GM12878 (cell line): ENCODE results near the gene YDJC. TPM values are rescaled to one million over a fixed set of nuclear protein-coding genes. Genes with fewer than 3 reads are reported as not detected.
A peak's percentile ranks its signal among the peaks of the same experiment; 100 is the strongest.

ENCODE experiments used
- ATAC-seq: fragments of 200-7000 bp; cut with Tn5 transposase; 3 replicates; pipeline ENCODE4 v1.9.1; 2020; ENCODE audit warnings: mild to moderate bottlenecking, moderate library complexity
- BruUV-seq: library from RNA; stranded (reverse); fragments of 400-500 nt; replicated peaks from 2 replicates; lab custom pipeline; 2021; lab: Mats Ljungman, UMichigan
- CTCF ChIA-PET: fragments of 300-600 bp; sonication (Branson Sonifier 250); formaldehyde crosslinking; extraction: SDS; loops from one replicate; lab custom pipeline; 2021; ENCODE audit warnings: inconsistent platforms; lab: Yijun Ruan, JAX
- POLR2A ChIA-PET: fragments of 350-600 bp; formaldehyde crosslinking; extraction: SDS; loops from one replicate; lab custom pipeline; 2021; ENCODE audit warnings: inconsistent platforms; lab: Charles Lee
- RAD21 ChIA-PET: fragments of 300-600 bp; sonication (Branson Sonifier 250); formaldehyde crosslinking; loops from one replicate; lab custom pipeline; 2023; ENCODE audit warnings: antibody characterized with exemption; ENCODE audit not compliant: unreplicated experiment; lab: Charles Lee
- SMC1A ChIA-PET: fragments of 300-600 bp; sonication (Branson Sonifier 250); formaldehyde crosslinking; loops from one replicate; lab custom pipeline; 2023; ENCODE audit not compliant: unreplicated experiment, uncharacterized antibody; lab: Charles Lee
- DNase-seq: peaks from one replicate; pipeline ENCODE4 v3.0.0-alpha.2; 2011; ENCODE audit warnings: low read depth, low spot score
- FAIRE-seq: peaks from 3 replicates; lab custom pipeline; 2011; peaks lifted over from hg19 to GRCh38; lab: Jason Lieb, UNC
- H2AFZ ChIP-seq: 2 replicates; pipeline ENCODE4 v1.6.0; 2011; ENCODE audit warnings: low read depth, low read length, control low read depth; ENCODE audit not compliant: control insufficient read depth
- H3K27ac ChIP-seq: 2 replicates; pipeline ENCODE4 v1.5.1; 2011; ENCODE audit warnings: control low read depth; ENCODE audit not compliant: control insufficient read depth, insufficient read depth
- H3K27me3 ChIP-seq, 2 experiments: replicated peaks in 1 of 2; 2 replicates each; pipeline versions ENCODE4 v1.6.0 to v1.6.1; 2011; ENCODE audit warnings: low read length in 1 of 2; ENCODE audit not compliant: control insufficient read depth in 2 of 2, insufficient read depth in 2 of 2
- H3K36me3 ChIP-seq, 2 experiments: 2 replicates each; pipeline ENCODE4 v1.5.1; 2011; ENCODE audit warnings: low read length in 1 of 2; ENCODE audit not compliant: control insufficient read depth in 2 of 2, insufficient read depth in 2 of 2
- H3K4me1 ChIP-seq: 2 replicates; pipeline ENCODE4 v1.6.1; 2011; ENCODE audit warnings: mild to moderate bottlenecking, low read length, moderate library complexity, mixed read lengths; ENCODE audit not compliant: control insufficient read depth, insufficient read depth
- H3K4me2 ChIP-seq: 2 replicates; pipeline ENCODE4 v1.6.0; 2011; ENCODE audit warnings: control low read depth; ENCODE audit not compliant: control insufficient read depth, insufficient read depth
- H3K4me3 ChIP-seq: fragments of 200-600 bp; sonication (generic); 2 replicates; pipeline ENCODE4 v1.5.1; 2016
- H3K79me2 ChIP-seq: 2 replicates; pipeline ENCODE4 v1.6.0; 2011; ENCODE audit warnings: low read length; ENCODE audit not compliant: control insufficient read depth, insufficient read depth
- H3K9ac ChIP-seq: 2 replicates; pipeline ENCODE4 v1.8.0; 2011; ENCODE audit warnings: low read length, control low read depth, mixed read lengths; ENCODE audit not compliant: control insufficient read depth, insufficient read depth
- H3K9me3 ChIP-seq: replicated peaks from 3 replicates; pipeline ENCODE4 v1.5.1; 2011; ENCODE audit warnings: mild to moderate bottlenecking, low read length; ENCODE audit not compliant: control insufficient read depth, insufficient read depth
- H4K20me1 ChIP-seq: 2 replicates; pipeline ENCODE4 v1.6.0; 2011; ENCODE audit not compliant: control insufficient read depth, insufficient read depth
- ATF7 ChIP-seq: fragments of 450-650 bp; IDR thresholded peaks from 2 replicates; pipeline ENCODE4 v1.6.1; 2016; ENCODE audit warnings: low read depth, mild to moderate bottlenecking
- BCL3 ChIP-seq: IDR thresholded peaks from 2 replicates; pipeline ENCODE4 v1.6.1; 2011; ENCODE audit warnings: borderline replicate concordance, low read depth, mild to moderate bottlenecking, moderate library complexity, low read length; ENCODE audit not compliant: insufficient read depth, poor library complexity, severe bottlenecking
- BHLHE40 ChIP-seq, 2 experiments: fragments of 450-650 bp in 1 of 2; IDR thresholded peaks; 2 replicates each; pipeline ENCODE4 v1.6.1; 2011 to 2017; ENCODE audit warnings: low read depth in 2 of 2, borderline replicate concordance in 1 of 2, improper control_type of control experiment in 1 of 2, low read length in 1 of 2, mild to moderate bottlenecking in 1 of 2
- CBX3 ChIP-seq: fragments of 200-600 bp; sonication (generic); IDR thresholded peaks from 2 replicates; pipeline ENCODE4 v1.6.1; 2016; ENCODE audit warnings: low read depth, borderline replicate concordance
- CTCF ChIP-seq, 3 experiments: IDR thresholded peaks in 2 of 3; conservative IDR thresholded peaks in 1 of 3; 2 replicates each; pipeline ENCODE4 v1.5.1; 2011; ENCODE audit warnings: low read depth in 3 of 3, low read length in 3 of 3, mild to moderate bottlenecking in 3 of 3, control low read depth in 2 of 3, moderate library complexity in 2 of 3, inconsistent platforms in 1 of 3, mixed read lengths in 1 of 3; ENCODE audit not compliant: control insufficient read depth in 2 of 3, insufficient read depth in 1 of 3; ENCODE audit errors: extremely low read depth in 1 of 3
- EED ChIP-seq: sonication (generic); IDR thresholded peaks from 2 replicates; pipeline ENCODE4 v1.6.1; 2016; ENCODE audit warnings: antibody characterized with exemption, low read depth
- EZH2 ChIP-seq: IDR thresholded peaks from 2 replicates; pipeline ENCODE4 v1.6.1; 2012; ENCODE audit warnings: low read depth, mild to moderate bottlenecking, control low read depth, inconsistent platforms, low read length, borderline replicate concordance; ENCODE audit not compliant: control insufficient read depth
- GATAD2B ChIP-seq: fragments of 450-650 bp; conservative IDR thresholded peaks from 2 replicates; pipeline ENCODE4 v1.6.1; 2017; ENCODE audit warnings: low read depth, mild to moderate bottlenecking, moderate library complexity
- IKZF2 ChIP-seq, 2 experiments: fragments of 450-650 bp; IDR thresholded peaks; 2 replicates each; pipeline ENCODE4 v1.6.1; 2017; ENCODE audit warnings: mild to moderate bottlenecking in 2 of 2, moderate library complexity in 2 of 2
- MEF2B ChIP-seq: fragments of 450-650 bp; IDR thresholded peaks from 2 replicates; pipeline ENCODE4 v1.6.1; 2018; ENCODE audit warnings: mild to moderate bottlenecking, moderate library complexity; ENCODE audit not compliant: partially characterized antibody, poor library complexity, severe bottlenecking
- MYC ChIP-seq: IDR thresholded peaks from 2 replicates; pipeline ENCODE4 v1.6.1; 2011; ENCODE audit warnings: mild to moderate bottlenecking, low read length, moderate library complexity, inconsistent platforms; ENCODE audit not compliant: insufficient read depth, insufficient replicate concordance, insufficient read length, severe bottlenecking
- NBN ChIP-seq: fragments of 450-650 bp; IDR thresholded peaks from 2 replicates; pipeline ENCODE4 v1.6.1; 2016
- NRF1 ChIP-seq: conservative IDR thresholded peaks from 2 replicates; pipeline ENCODE4 v1.6.1; 2011; ENCODE audit warnings: mild to moderate bottlenecking, low read depth, low read length, improper control_type of control experiment
- RAD21 ChIP-seq: IDR thresholded peaks from 2 replicates; pipeline ENCODE4 v1.6.1; 2011; ENCODE audit warnings: mild to moderate bottlenecking, low read depth, low read length, moderate library complexity; ENCODE audit not compliant: insufficient read depth
- RELA ChIP-seq: fragments of 450-650 bp; IDR thresholded peaks from 2 replicates; pipeline ENCODE4 v1.8.0; 2014; ENCODE audit warnings: borderline replicate concordance; ENCODE audit not compliant: partially characterized antibody
- SMARCA5 ChIP-seq: fragments of 450-650 bp; IDR thresholded peaks from 2 replicates; pipeline ENCODE4 v1.6.1; 2017; ENCODE audit warnings: mild to moderate bottlenecking
- SMC3 ChIP-seq: IDR thresholded peaks from 2 replicates; pipeline ENCODE4 v1.6.1; 2011; ENCODE audit warnings: low read length, improper control_type of control experiment, borderline replicate concordance
- YY1 ChIP-seq: IDR thresholded peaks from 2 replicates; pipeline ENCODE4 v1.6.1; 2011; ENCODE audit warnings: low read depth, mild to moderate bottlenecking, low read length
- WGBS: methylation state at CpG from one replicate; pipeline ENCODE4 v1.1.6; 2016; ENCODE audit warnings: low lambda C conversion rate; ENCODE audit not compliant: insufficient replicate concordance, insufficient coverage; ENCODE audit errors: missing lambda C conversion rate; 5-methylcytosine and 5-hydroxymethylcytosine counted together
- in situ Hi-C: fragments of 300-500 bp; cut with MboI; formaldehyde crosslinking; loops from 9 replicates; pipeline ENCODE4 v1.14.3; 2018; ENCODE audit warnings: mixed read lengths
- intact Hi-C: fragments of 100-400 bp; cut with micrococcal nuclease; formaldehyde crosslinking; loops from one replicate; pipeline ENCODE4 v1.14.2; 2022; ENCODE audit not compliant: unreplicated experiment
- polyA plus RNA-seq, 11 experiments: library from polyadenylated mRNA; depleted of rRNA in 4 of 11; unstranded in 6 of 11; stranded (reverse) in 5 of 11; fragments of >200 nt; fragmentation: Nextera tagmentation in 4 of 11; fragmentation: Illumina TruSeq in 1 of 11; extraction: Ambion mirVana in 4 of 11; extraction: Trizol in 1 of 11; gene quantifications; 1 replicate in 1 of 11; 2 replicates in 10 of 11; pipeline versions ENCODE4 v1.2.1 to v1.2.3, GENCODE V29; 2011 to 2016; ENCODE audit warnings: inconsistent platforms in 2 of 11, missing spikeins in 2 of 11, low read depth in 1 of 11
- total RNA-seq, 4 experiments: library from RNA; depleted of rRNA in 3 of 4; stranded (reverse); fragments of >200 nt in 3 of 4; fragmentation: Illumina TruSeq in 1 of 4; extraction: Trizol in 1 of 4; gene quantifications; 2 replicates each; pipeline versions ENCODE4 v1.2.1 to v1.2.3, GENCODE V29; 2013 to 2021

Gene YDJC
- total and polyA plus RNA-seq, 10 of the 15 experiments (the other 5 are each of a cell fraction or from before 2014, with no cell fraction given) = 1.00 to 77.6 (median 38.4) TPM

- ATAC-seq = peak; percentile 56
- BruUV-seq = TSS peak; percentile 73
- ChIA-PET RAD21 (interaction anchor here (0.9 to 3.4 kb wide), 7 partner anchors 9 to 74 kb away, joined by 3 to 50 read pairs (median 5); partner anchors contain the start of gene YDJC), POLR2A (interaction anchor here (1.0 to 3.6 kb wide), 6 partner anchors 9 to 135 kb away, joined by 3 to 42 read pairs (median 4); partner anchors contain the start of gene YDJC), SMC1A (interaction anchor here (0.8 to 3.9 kb wide), 10 partner anchors 9 to 192 kb away, joined by 3 to 39 read pairs (median 3); partner anchors contain the start of genes CCDC116, PPIL2 and YDJC), CTCF (interaction anchor here (0.6 to 5.6 kb wide), 16 partner anchors 11 to 87 kb away, joined by 3 to 106 read pairs (median 4); partner anchors contain the start of genes CCDC116 and YDJC)
- Histone ChIP-seq H3K9ac (peak overlapping the region; percentile 90), H4K20me1 (peaks cover 4% of the 10 kb centered on the region; the same call in 1 of the 2 replicates), H3K27ac (peak overlapping the region; percentile 88), H3K36me3 (peaks cover 0 to 6% of the 10 kb centered on the region in 2 experiments; a peak in 3 of 4 replicates), H3K79me2 (peaks cover 26% of the 10 kb centered on the region), H2AFZ (peak overlapping the region; percentile 83), H3K27me3 (no peaks in the 10 kb centered on the region), H3K4me1 (peaks cover 15% of the 10 kb centered on the region), H3K4me2 (peak overlapping the region; percentile 93), H3K9me3 (no peaks in the 10 kb centered on the region), H3K4me3 (peak overlapping the region; percentile 97)
- intact Hi-C loops = loop anchor here (10.0 kb wide), 1 partner anchor 58 kb away; no protein-coding TSS in a partner anchor
- 2% methylated on average over 51 of the region's 56 CpGs for WGBS
- peak; percentile 85 for FAIRE-seq
- in situ Hi-C loops = no loop called here
- no peak for DNase-seq
- no peak for TF ChIP-seq BCL3
- TF ChIP-seq CTCF (IDR thresholded peaks at IDR 0.05 in 2 of 3, conservative IDR thresholded peaks at IDR 0.05 in 1 of 3; ENCODE audit: control insufficient read depth in 2 of 3, extremely low read depth in 1 of 3, insufficient read depth in 1 of 3, low read depth in 3 of 3, low read length in 3 of 3) = peak; percentile 65 to 76 (median 74)
- peak; percentile 21 for TF ChIP-seq MYC
- no peak for TF ChIP-seq EZH2
- TF ChIP-seq SMARCA5 = peak; percentile 92; the same call in 1 of the 2 replicates
- TF ChIP-seq RAD21 = peak; percentile 74
- peak in 1 of 2 experiments; percentile 24; a peak in 1 of 4 replicates for TF ChIP-seq BHLHE40 (IDR thresholded peaks at IDR 0.05; ENCODE audit: borderline replicate concordance in 1 of 2, low read depth in 2 of 2, low read length in 1 of 2)
- no peak for TF ChIP-seq ATF7
- TF ChIP-seq NBN = no peak
- peak; percentile 61 for TF ChIP-seq MEF2B
- peak; percentile 79 for TF ChIP-seq EED
- no peak for TF ChIP-seq RELA
- peak; percentile 45; the same call in 1 of the 2 replicates for TF ChIP-seq YY1
- TF ChIP-seq NRF1 = no peak
- 0 out of 2 replicates have a peak, but pooled peaks have one; percentile 21 for TF ChIP-seq GATAD2B
- no peak for TF ChIP-seq CBX3
- TF ChIP-seq SMC3 = peak; percentile 45; the same call in 1 of the 2 replicates
- TF ChIP-seq IKZF2 (IDR thresholded peaks at IDR 0.05) = peak in 1 of 2 experiments; percentile 44; a peak in 2 of 4 replicates
These were observed 13.0 kb upstream of the YDJC start for GRCh38 chr22:21642584-21643448.
